Ammon's horn (tissue), 1 donor: ENCODE measurements around the gene CFAP61.

ENCODE experiments used
- DNase-seq: peaks from one replicate; pipeline ENCODE4 v3.0.0-alpha.2; 2016; ENCODE audit warnings: low spot score

Gene CFAP61

GRCh38 chr20:20037960-20038359 lies 14.4 kb upstream of the CFAP61 start:
- DNase-seq, result no peak

GRCh38 chr20:20038586-20038985 lies 13.7 kb upstream of the CFAP61 start:
- DNase-seq, result no peak

GRCh38 chr20:20039752-20040387 lies 12.5 kb upstream of the CFAP61 start:
- no peak for DNase-seq

- DNase-seq, result no peak
These were observed 612 bp upstream of the CFAP61 start for GRCh38 chr20:20051767-20052073.

GRCh38 chr20:20060234-20060998 lies 8.1 kb downstream of the CFAP61 start:
- no peak for DNase-seq

- no peak for DNase-seq
These were observed 11.8 kb downstream of the CFAP61 start for GRCh38 chr20:20063941-20064702.

GRCh38 chr20:20065361-20065760 lies 13.0 kb downstream of the CFAP61 start:
- no peak for DNase-seq

GRCh38 chr20:20070871-20071726 lies 18.8 kb downstream of the CFAP61 start:
- no peak for DNase-seq

GRCh38 chr20:20073801-20074371 lies 21.6 kb downstream of the CFAP61 start:
- peak; percentile 48 for DNase-seq

GRCh38 chr20:20075032-20075431 lies 22.7 kb downstream of the CFAP61 start:
- DNase-seq, result no peak

- DNase-seq, result peak; percentile 94
These were observed 24.1 kb downstream of the CFAP61 start for GRCh38 chr20:20076297-20077065.

GRCh38 chr20:20078041-20078440 lies 25.7 kb downstream of the CFAP61 start:
- DNase-seq, result no peak

GRCh38 chr20:20079102-20079784 lies 26.9 kb downstream of the CFAP61 start:
- no peak for DNase-seq

- DNase-seq, result peak; percentile 42
These were observed 31.5 kb downstream of the CFAP61 start for GRCh38 chr20:20083807-20084206.

GRCh38 chr20:20084296-20084752 lies 32.0 kb downstream of the CFAP61 start:
- DNase-seq, result peak; percentile 26

- DNase-seq, result peak; percentile 19
These were observed 32.7 kb downstream of the CFAP61 start for GRCh38 chr20:20085071-20085470.

- DNase-seq, result no peak
These were observed 33.5 kb downstream of the CFAP61 start for GRCh38 chr20:20085812-20086211.

GRCh38 chr20:20089018-20089417 lies 36.7 kb downstream of the CFAP61 start:
- DNase-seq, result no peak

GRCh38 chr20:20089939-20090338 lies 37.6 kb downstream of the CFAP61 start:
- no peak for DNase-seq

GRCh38 chr20:20092827-20093226 lies 40.5 kb downstream of the CFAP61 start:
- DNase-seq, result no peak
